SJSA1 (cell line): ENCODE measurements around the gene GSPT2. TPM values are rescaled to one million over a fixed set of nuclear protein-coding genes. Genes with fewer than 3 reads are reported as not detected.
"Not testable (repeated sequence)": the region's sequence is repeated elsewhere in the genome, so short reads cannot be mapped to it uniquely, and the experiment has no call there.

Source experiments
- DNase-seq, 2 experiments: peaks; one replicate each; pipeline ENCODE4 v3.0.0-alpha.2; 2015 to 2020; ENCODE audit warnings: low spot score in 2 of 2, low read depth in 1 of 2
- H3K27ac ChIP-seq: fragments of 250-450 bp; sonication (Bioruptor Pico); 2 replicates; pipeline ENCODE4 v1.5.1; 2020; ENCODE audit warnings: mild to moderate bottlenecking, moderate library complexity
- H3K27me3 ChIP-seq: fragments of 250-450 bp; sonication (Bioruptor Pico); replicated peaks from 2 replicates; pipeline ENCODE4 v1.5.1; 2020; ENCODE audit warnings: mild to moderate bottlenecking, moderate library complexity
- H3K36me3 ChIP-seq: fragments of 250-450 bp; sonication (Bioruptor Pico); 2 replicates; pipeline ENCODE4 v1.5.1; 2020; ENCODE audit warnings: mild to moderate bottlenecking
- H3K4me1 ChIP-seq: fragments of 250-450 bp; sonication (Bioruptor Pico); replicated peaks from 2 replicates; pipeline ENCODE4 v1.6.1; 2021; ENCODE audit warnings: mild to moderate bottlenecking
- H3K4me3 ChIP-seq: fragments of 250-450 bp; sonication (Bioruptor Pico); 2 replicates; pipeline ENCODE4 v1.5.1; 2020; ENCODE audit warnings: mild to moderate bottlenecking
- H3K9me3 ChIP-seq: fragments of 250-450 bp; sonication (Bioruptor Pico); replicated peaks from 2 replicates; pipeline ENCODE4 v1.5.1; 2020; ENCODE audit warnings: mild to moderate bottlenecking
- total RNA-seq: library from RNA; depleted of rRNA; stranded (reverse); fragments of >200 nt; shearing (Covaris generic); gene quantifications from 2 replicates; pipeline ENCODE4 v1.2.3, GENCODE V29; 2014; rRNA removed

Gene GSPT2
- 4.8 and 6.1 TPM in 2 replicates for total RNA-seq

GRCh38 chrX:51743179-51743957, at the start of gene GSPT2:
Gene GSPT2 (plus strand): TSS chrX:51743442. CDS start chrX:51743627, 185 bp downstream.
- peaks cover 4% of the 10 kb centered on the region; the same call in 1 of the 2 replicates for H3K4me1 ChIP-seq
- peak within 1 kb of the TSS; percentile 69 for H3K4me3 ChIP-seq
- no peak within 1 kb of the TSS; the same call in 1 of the 2 replicates for H3K27ac ChIP-seq
- no peaks in the 10 kb centered on the region for H3K36me3 ChIP-seq
- H3K27me3 ChIP-seq, result no peaks in the 10 kb centered on the region
- peak; percentile 45 to 65 for DNase-seq
- no peaks in the 10 kb centered on the region for H3K9me3 ChIP-seq

DNA sequence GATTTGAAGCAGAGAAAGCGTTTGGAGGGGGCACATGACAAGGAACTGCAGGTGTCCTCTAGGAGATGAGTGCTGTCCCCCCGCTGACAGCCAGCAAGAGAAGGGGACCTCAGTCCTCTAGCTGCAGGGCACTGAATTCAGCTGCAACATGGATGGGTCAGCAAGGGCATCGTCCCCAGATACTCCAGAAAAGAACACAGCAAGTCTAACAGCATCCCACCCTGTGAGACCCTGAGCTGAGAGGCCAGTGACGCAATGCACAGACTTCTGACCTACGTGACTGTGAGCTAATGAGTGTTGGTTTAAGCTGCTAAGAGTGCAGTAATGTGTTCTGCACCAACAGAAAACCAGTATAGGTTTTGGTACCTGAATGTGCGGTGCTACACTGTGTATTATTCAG, 49.0 kb upstream of the GSPT2 start:
- Histone ChIP-seq H3K27ac (no peak overlapping the region), H3K4me1 (no peaks in the 10 kb centered on the region), H3K9me3 (no peaks in the 10 kb centered on the region), H3K36me3 (no peaks in the 10 kb centered on the region), H3K4me3 (no peak overlapping the region), H3K27me3 (no peaks in the 10 kb centered on the region)
- no peak for DNase-seq

DNA sequence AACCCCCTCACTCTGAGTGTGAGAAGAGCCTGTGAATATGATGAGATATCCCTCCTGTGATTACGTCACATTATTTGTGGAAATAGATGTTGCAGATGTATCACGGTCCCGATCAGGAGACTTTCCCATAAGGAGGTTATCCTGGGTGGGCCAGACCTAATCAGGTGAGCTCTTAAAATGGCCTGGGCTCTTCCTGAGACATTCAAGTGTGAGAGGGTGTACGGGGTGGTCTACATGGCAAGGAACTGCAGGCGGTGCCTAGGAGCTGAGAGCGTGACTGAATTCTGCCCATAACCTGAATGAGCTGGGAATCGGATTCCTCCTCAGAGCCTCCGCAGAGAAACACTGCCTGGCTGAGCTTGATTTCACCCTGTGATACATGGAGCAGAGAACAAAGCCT, 45.8 kb upstream of the GSPT2 start:
- Histone ChIP-seq H3K4me3 (no peak overlapping the region), H3K27ac (no peak overlapping the region), H3K4me1 (no peaks in the 10 kb centered on the region), H3K36me3 (no peaks in the 10 kb centered on the region), H3K27me3 (no peaks in the 10 kb centered on the region), H3K9me3 (no peaks in the 10 kb centered on the region)
- DNase-seq, result no peak

DNA sequence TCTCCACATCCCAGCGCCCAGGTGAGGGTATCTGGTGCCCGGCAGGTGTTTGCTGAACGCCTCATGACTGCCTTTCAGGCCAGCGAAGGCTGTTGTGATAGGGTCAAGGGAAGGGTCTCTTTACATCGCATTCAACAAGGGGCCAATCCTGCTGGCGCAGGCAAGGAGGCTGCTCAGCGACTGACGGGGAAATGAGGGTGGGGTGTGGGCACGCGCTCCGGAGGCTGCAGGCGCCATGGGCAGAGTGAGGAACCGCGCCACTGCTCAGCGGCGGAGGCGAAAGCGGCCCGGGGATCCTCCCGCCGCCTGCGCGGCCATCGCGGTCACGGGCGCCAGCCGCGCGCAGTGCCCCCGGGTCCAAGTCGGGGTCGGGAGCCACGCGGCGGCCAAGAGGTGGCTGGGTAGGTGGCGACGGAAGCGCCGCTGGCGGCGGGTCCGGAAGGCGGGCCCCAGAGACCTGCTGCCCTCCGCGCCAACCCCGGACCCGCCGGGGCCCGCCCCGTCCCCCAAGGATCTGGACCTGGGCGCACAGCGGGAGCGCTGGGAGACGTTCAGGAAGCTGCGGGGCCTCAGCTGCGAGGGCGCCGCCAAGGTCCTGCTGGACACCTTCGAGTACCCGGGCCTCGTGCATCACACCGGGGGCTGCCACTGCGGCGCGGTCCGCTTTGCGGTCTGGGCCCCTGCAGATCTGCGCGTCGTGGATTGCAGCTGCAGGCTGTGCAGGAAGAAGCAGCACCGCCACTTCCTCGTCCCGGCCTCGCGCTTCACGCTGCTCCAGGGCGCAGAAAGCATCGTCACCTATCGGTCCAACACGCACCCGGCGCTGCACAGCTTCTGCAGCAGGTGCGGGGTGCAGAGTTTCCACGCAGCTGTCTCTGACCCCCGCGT, 32.7 kb upstream of the GSPT2 start, which contains the start of gene CENPVL1:
TSS of gene CENPVL1 (plus strand) at position 236 of the 888 bp plus-strand sequence. CDS start at position 236, 0 bp downstream.
- not testable (repeated sequence) for H3K9me3 ChIP-seq, H3K36me3 ChIP-seq, H3K4me3 ChIP-seq, H3K27me3 ChIP-seq, DNase-seq, H3K4me1 ChIP-seq, H3K27ac ChIP-seq

GRCh38 chrX:51712943-51713647, 30.1 kb upstream of the GSPT2 start:
- not testable (repeated sequence) for DNase-seq, H3K27ac ChIP-seq, H3K36me3 ChIP-seq, H3K4me1 ChIP-seq, H3K4me3 ChIP-seq, H3K27me3 ChIP-seq, H3K9me3 ChIP-seq

GRCh38 chrX:51728202-51728601, 15.0 kb upstream of the GSPT2 start:
- H3K9me3 ChIP-seq, result no peaks in the 10 kb centered on the region
- no peak overlapping the region for H3K4me3 ChIP-seq
- H3K27ac ChIP-seq, result no peak overlapping the region
- H3K4me1 ChIP-seq, result no peaks in the 10 kb centered on the region
- H3K36me3 ChIP-seq, result no peaks in the 10 kb centered on the region
- no peaks in the 10 kb centered on the region for H3K27me3 ChIP-seq
- DNase-seq, result no peak

DNA sequence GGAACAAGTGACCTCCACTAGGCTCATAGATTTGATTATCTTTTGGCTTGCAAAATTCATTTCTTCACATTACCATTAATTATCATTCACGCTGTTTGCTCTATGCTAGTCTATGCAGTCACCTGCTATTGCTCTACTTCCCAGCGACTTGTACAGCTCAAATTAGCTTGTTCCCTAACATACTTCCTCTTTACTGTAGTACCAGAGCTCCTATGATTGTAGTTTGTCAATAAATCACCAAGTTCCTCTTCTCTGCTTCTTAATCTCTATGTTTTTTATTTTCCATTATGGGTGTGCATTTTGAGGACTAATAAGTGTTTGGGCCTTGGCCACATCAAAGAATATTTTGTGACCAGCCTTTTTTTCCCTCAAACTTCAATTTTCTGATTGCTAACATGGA, 6.2 kb upstream of the GSPT2 start:
- H3K27me3 ChIP-seq, result no peaks in the 10 kb centered on the region
- no peak overlapping the region for H3K27ac ChIP-seq
- no peaks in the 10 kb centered on the region for H3K36me3 ChIP-seq
- no peaks in the 10 kb centered on the region for H3K4me1 ChIP-seq
- H3K9me3 ChIP-seq, result no peaks in the 10 kb centered on the region
- H3K4me3 ChIP-seq, result no peak overlapping the region
- no peak for DNase-seq

DNA sequence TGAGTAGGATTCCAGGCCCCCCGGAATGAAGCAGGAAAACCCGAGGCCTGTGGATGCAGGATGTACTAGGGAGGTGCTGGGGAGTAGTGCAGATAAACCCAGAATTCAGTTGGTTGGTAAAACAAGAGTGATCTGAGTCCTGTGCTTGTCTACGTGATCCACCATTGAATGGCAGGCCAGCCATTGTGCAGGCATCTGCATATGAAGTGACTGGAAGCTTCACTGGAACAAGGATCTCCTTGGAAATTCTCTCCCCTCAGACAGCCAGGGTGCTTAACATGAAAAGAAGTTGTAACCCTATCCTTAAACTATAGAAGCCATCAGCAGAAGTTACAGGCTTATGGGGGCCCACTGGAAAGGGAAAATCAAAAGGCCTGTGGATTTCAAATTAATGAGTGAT, 656 bp upstream of the GSPT2 start:
- no peaks in the 10 kb centered on the region for H3K27me3 ChIP-seq
- H3K27ac ChIP-seq, result no peak overlapping the region
- no peaks in the 10 kb centered on the region for H3K36me3 ChIP-seq
- H3K4me3 ChIP-seq, result no peak overlapping the region; the same call in 1 of the 2 replicates
- H3K4me1 ChIP-seq, result peaks cover 4% of the 10 kb centered on the region; the same call in 1 of the 2 replicates
- no peaks in the 10 kb centered on the region for H3K9me3 ChIP-seq
- no peak for DNase-seq

- no peak for DNase-seq
- H3K27me3 ChIP-seq, result no peaks in the 10 kb centered on the region
- H3K4me1 ChIP-seq, result peaks cover 3% of the 10 kb centered on the region; the same call in 1 of the 2 replicates
- H3K36me3 ChIP-seq, result no peaks in the 10 kb centered on the region
- no peak overlapping the region for H3K4me3 ChIP-seq
- H3K27ac ChIP-seq, result no peak overlapping the region
- no peaks in the 10 kb centered on the region for H3K9me3 ChIP-seq
These were observed 4.4 kb downstream of the GSPT2 start for GRCh38 chrX:51747671-51748070.

GRCh38 chrX:51759055-51759839, 16.0 kb downstream of the GSPT2 start:
- DNase-seq, result no peak

GRCh38 chrX:51760657-51761056, 17.4 kb downstream of the GSPT2 start:
- Histone ChIP-seq H3K4me3 (no peak overlapping the region), H3K27ac (no peak overlapping the region), H3K27me3 (no peaks in the 10 kb centered on the region), H3K4me1 (no peaks in the 10 kb centered on the region), H3K36me3 (no peaks in the 10 kb centered on the region), H3K9me3 (no peaks in the 10 kb centered on the region)
- DNase-seq, result no peak

More at GRCh38 chrX:51759055-51759839, 16.0 kb downstream of the GSPT2 start:
- H3K27me3 ChIP-seq, result no peaks in the 10 kb centered on the region
- H3K27ac ChIP-seq, result no peak overlapping the region
- no peak overlapping the region for H3K4me3 ChIP-seq
- no peaks in the 10 kb centered on the region for H3K36me3 ChIP-seq
- no peaks in the 10 kb centered on the region for H3K4me1 ChIP-seq
- no peaks in the 10 kb centered on the region for H3K9me3 ChIP-seq

DNA sequence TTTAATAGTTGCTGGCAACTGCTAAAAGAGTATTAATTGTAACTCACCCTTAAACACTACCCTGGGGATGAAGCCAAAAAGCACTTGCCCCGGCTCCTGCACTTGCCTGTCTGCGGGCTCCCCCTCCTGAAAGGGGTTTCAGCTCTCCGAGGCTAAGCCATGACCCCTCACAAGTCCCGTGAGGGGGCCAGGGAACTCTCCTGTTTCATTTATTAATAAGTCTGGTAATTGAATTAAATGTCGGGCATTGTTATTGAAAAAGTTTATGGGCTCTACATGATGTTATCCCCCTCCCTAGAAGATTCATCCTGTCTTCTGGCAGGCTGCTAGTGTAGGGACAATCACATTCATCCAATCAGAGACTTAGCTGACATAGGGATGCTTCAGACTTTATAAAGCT, 23.3 kb downstream of the GSPT2 start:
- Histone ChIP-seq H3K9me3 (no peaks in the 10 kb centered on the region), H3K4me1 (no peaks in the 10 kb centered on the region), H3K36me3 (no peaks in the 10 kb centered on the region), H3K4me3 (no peak overlapping the region), H3K27me3 (no peaks in the 10 kb centered on the region), H3K27ac (no peak overlapping the region)
- no peak for DNase-seq

GRCh38 chrX:51776851-51777250, 33.6 kb downstream of the GSPT2 start:
- Histone ChIP-seq H3K27me3 (no peaks in the 10 kb centered on the region), H3K4me1 (no peaks in the 10 kb centered on the region), H3K4me3 (no peak overlapping the region), H3K27ac (no peak overlapping the region), H3K36me3 (no peaks in the 10 kb centered on the region), H3K9me3 (no peaks in the 10 kb centered on the region)
- DNase-seq, result no peak
